ENCODE data around the gene LPCAT1. TPM values are rescaled to one million over a fixed set of nuclear protein-coding genes. Genes with fewer than 3 reads are reported as not detected.

LPCAT1 gene
- total RNA-seq, 2 donors from 2014 or later: 13.2 to 18.1 TPM

DNA sequence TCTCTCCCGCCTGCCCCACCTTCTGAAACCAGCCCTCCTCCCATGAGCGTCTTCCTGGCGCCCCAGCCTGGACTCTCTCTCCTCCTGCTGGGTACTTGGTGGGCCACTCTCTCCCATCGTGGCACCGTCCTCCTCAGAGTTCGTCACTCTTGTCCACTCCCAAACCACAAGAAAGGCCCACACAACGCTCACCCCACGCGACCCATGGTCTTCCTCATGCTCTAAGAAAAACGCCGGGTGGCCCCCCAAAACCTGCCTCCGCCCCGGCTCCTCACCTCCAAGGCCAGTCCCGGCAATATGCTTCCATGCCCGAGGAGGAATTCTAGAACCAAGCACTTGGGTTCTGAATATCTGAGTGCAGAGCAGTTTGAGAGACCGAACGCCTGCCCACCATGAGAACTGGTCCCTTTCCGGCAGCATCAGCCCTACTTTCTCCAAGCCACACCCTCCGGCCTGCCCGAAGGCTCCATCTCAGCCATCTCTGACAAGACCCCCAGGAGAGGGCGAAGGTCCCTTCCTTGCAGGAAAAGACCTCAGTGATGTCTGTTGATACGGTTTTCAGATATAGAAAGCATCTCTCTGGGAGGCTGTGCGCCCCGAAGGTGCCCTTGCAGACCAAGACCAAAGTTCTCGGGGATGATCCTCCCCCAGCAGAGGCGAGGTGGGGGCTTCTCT, 93.5 kb downstream of the LPCAT1 start:
- TF ChIP-seq, protein P1, sequence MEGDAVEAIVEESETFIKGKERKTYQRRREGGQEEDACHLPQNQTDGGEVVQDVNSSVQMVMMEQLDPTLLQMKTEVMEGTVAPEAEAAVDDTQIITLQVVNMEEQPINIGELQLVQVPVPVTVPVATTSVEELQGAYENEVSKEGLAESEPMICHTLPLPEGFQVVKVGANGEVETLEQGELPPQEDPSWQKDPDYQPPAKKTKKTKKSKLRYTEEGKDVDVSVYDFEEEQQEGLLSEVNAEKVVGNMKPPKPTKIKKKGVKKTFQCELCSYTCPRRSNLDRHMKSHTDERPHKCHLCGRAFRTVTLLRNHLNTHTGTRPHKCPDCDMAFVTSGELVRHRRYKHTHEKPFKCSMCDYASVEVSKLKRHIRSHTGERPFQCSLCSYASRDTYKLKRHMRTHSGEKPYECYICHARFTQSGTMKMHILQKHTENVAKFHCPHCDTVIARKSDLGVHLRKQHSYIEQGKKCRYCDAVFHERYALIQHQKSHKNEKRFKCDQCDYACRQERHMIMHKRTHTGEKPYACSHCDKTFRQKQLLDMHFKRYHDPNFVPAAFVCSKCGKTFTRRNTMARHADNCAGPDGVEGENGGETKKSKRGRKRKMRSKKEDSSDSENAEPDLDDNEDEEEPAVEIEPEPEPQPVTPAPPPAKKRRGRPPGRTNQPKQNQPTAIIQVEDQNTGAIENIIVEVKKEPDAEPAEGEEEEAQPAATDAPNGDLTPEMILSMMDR (IDR thresholded peaks at IDR 0.05): no peak
- Histone ChIP-seq H3K4me1 (no peaks in the 10 kb centered on the region), H3K27me3 (no peaks in the 10 kb centered on the region), H3K4me3 (no peak overlapping the region), H3K36me3 (no peaks in the 10 kb centered on the region), H3K27ac (no peak overlapping the region), H3K9me3 (peaks cover 6 to 33% of the 10 kb centered on the region in 2 donors)
- no peak for DNase-seq (ENCODE audit: low spot score)

DNA sequence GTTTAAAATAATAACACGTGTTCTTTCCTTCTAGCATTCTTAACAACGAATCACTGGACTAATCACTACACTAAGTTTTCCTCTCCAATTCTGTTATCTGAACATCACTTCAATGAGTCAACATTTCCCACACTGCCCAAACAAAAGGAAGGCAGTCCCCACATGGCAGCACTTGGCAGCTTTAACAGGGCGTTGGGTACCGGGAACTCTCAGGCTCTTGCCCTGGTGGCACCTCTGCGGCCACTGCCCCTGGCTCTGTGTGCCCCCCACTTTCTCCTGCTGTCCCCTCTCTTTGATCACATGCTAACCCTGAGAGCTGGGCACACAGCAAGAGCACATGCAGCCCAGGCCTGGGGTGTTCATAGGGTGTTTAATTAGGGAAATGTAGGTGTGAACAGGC, 94.3 kb downstream of the LPCAT1 start:
- no peaks in the 10 kb centered on the region for H3K36me3 ChIP-seq
- TF ChIP-seq, protein P1 (IDR thresholded peaks at IDR 0.05): no peak

DNA sequence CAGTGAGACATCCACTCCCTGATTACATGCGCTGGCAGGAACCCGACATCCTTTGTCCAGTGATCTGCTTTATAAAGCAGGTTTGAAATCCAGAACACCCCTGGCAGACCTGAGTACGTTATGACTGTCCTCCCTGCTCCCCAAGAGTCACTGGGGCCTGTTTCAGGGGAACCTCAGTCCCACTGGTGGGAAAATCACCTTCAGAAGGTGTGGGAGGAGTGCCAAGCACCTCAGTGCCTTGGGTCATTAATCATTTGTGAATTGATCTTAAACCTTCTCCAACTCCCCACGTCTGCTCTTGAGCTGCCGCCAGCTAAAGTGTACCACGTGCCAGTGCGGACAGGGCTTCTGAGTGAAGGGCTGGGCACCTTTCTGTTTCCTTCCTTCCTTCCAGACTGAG, 94.7 kb downstream of the LPCAT1 start:
- DNase-seq (ENCODE audit: low spot score): no peak
- no peaks in the 10 kb centered on the region for H3K27me3 ChIP-seq
- no peak overlapping the region for H3K4me3 ChIP-seq
- H3K27ac ChIP-seq: no peak overlapping the region
- no peaks in the 10 kb centered on the region for H3K36me3 ChIP-seq
- no peaks in the 10 kb centered on the region for H3K4me1 ChIP-seq
- peaks cover 6 to 33% of the 10 kb centered on the region in 2 donors for H3K9me3 ChIP-seq
- TF ChIP-seq, protein P1 (IDR thresholded peaks at IDR 0.05): no peak

More for the DNA sequence above, 94.3 kb downstream of the LPCAT1 start:
- no peaks in the 10 kb centered on the region for H3K27me3 ChIP-seq
- no peak for DNase-seq (ENCODE audit: low spot score)
- H3K27ac ChIP-seq: no peak overlapping the region
- H3K4me1 ChIP-seq: no peaks in the 10 kb centered on the region
- peaks cover 6 to 33% of the 10 kb centered on the region in 2 donors for H3K9me3 ChIP-seq
- H3K4me3 ChIP-seq: no peak overlapping the region

DNA sequence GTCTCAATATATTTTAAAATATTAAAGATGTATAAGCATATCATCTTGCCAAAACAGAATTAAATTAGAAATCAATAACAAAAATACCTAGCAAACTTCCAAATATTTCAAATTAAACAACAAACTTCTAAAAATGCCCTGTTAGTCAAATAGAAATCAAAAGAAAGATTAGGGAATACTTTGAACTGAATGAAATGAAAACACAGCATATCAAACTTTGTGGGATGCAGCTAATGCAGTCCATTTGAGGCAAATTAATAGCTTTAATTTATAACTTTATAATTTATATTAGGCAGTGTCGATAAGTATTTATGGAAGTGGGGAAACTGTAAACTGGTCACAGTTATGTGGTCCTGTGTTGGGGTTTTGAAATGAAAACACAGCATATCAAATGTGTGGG, 95.7 kb downstream of the LPCAT1 start:
- TF ChIP-seq, protein P1 (IDR thresholded peaks at IDR 0.05): no peak
- H3K4me1 ChIP-seq: no peaks in the 10 kb centered on the region
- H3K36me3 ChIP-seq: no peaks in the 10 kb centered on the region
- H3K4me3 ChIP-seq: no peak overlapping the region
- H3K9me3 ChIP-seq: peaks cover 6 to 33% of the 10 kb centered on the region in 2 donors
- no peaks in the 10 kb centered on the region for H3K27me3 ChIP-seq
- H3K27ac ChIP-seq: no peak overlapping the region
- no peak for DNase-seq (ENCODE audit: low spot score)

DNA sequence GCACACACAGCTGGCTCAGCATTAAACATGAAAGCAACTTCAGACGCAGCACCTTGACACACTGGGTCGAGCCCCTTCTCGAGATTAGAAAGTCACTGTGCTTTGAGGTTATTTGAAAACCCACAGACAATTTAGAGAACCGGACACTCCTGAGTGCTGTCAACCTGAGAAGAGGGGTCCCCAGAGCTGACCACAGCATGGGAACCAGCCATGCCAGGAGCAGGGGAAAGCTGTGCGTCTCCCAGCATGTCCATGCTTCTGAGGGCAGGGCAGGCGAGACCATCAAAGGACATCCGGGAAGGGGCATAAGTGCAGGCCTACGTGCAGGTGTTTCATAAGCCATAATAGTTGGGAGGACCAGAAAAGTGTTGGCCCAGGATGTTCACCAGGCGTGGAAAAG, 99.0 kb downstream of the LPCAT1 start:
- H3K27me3 ChIP-seq: no peaks in the 10 kb centered on the region
- H3K4me1 ChIP-seq: peaks cover 0 to 4% of the 10 kb centered on the region in 2 donors
- peaks cover 6 to 30% of the 10 kb centered on the region in 2 donors for H3K9me3 ChIP-seq
- TF ChIP-seq, protein P1 (IDR thresholded peaks at IDR 0.05): no peak
- H3K36me3 ChIP-seq: no peaks in the 10 kb centered on the region
- no peak overlapping the region for H3K27ac ChIP-seq
- no peak for DNase-seq (ENCODE audit: low spot score)
- no peak overlapping the region for H3K4me3 ChIP-seq
